SK-N-SH treated with all-trans-retinoic acid at 6 μM for 48 hours (cell line): ENCODE data around the gene ADD3.

Experiments used
- ATAC-seq: fragments of 200-7000 bp; cut with Tn5 transposase; 3 replicates; pipeline ENCODE4 v1.9.1; 2020; ENCODE audit warnings: mild to moderate bottlenecking, moderate library complexity
- ARNTL ChIP-seq: fragments of 450-650 bp; formaldehyde crosslinking; IDR thresholded peaks from 2 replicates; pipeline ENCODE4 v1.5.0; 2020; ENCODE audit warnings: low read depth, mild to moderate bottlenecking, moderate library complexity, borderline replicate concordance
- BACH2 ChIP-seq: fragments of 250-450 bp; sonication (Bioruptor Pico); IDR thresholded peaks from 2 replicates; pipeline ENCODE4 v1.9.0; 2021; ENCODE audit warnings: mild to moderate bottlenecking, borderline replicate concordance
- CREB5 ChIP-seq: fragments of 250-450 bp; sonication (Bioruptor Pico); IDR thresholded peaks from 2 replicates; pipeline ENCODE4 v1.5.1; 2020; ENCODE audit warnings: low read depth, mild to moderate bottlenecking, moderate library complexity
- CSDC2 ChIP-seq: fragments of 250-450 bp; sonication (Bioruptor Pico); IDR thresholded peaks from 2 replicates; pipeline ENCODE4 v1.5.0; 2020; ENCODE audit warnings: mild to moderate bottlenecking, moderate library complexity
- ESRRG ChIP-seq: fragments of 250-450 bp; sonication (Bioruptor Pico); IDR thresholded peaks from 2 replicates; pipeline ENCODE4 v1.6.1; 2021; ENCODE audit warnings: mild to moderate bottlenecking
- GLIS3 ChIP-seq: fragments of 250-450 bp; sonication (Bioruptor Pico); IDR thresholded peaks from 2 replicates; pipeline ENCODE4 v1.5.0; 2020; ENCODE audit warnings: mild to moderate bottlenecking, moderate library complexity
- ISL1 ChIP-seq: fragments of 250-450 bp; sonication (Bioruptor Pico); IDR thresholded peaks from 2 replicates; pipeline ENCODE4 v2.1.2; 2022; ENCODE audit warnings: mild to moderate bottlenecking, moderate library complexity
- PATZ1 ChIP-seq: fragments of 250-450 bp; sonication (Bioruptor Pico); IDR thresholded peaks from 2 replicates; pipeline ENCODE4 v1.8.0; 2020; ENCODE audit warnings: mild to moderate bottlenecking, moderate library complexity, borderline replicate concordance
- PPARA ChIP-seq: fragments of 250-450 bp; sonication (Bioruptor Pico); IDR thresholded peaks from 2 replicates; pipeline ENCODE4 v1.5.0; 2020; ENCODE audit warnings: mild to moderate bottlenecking, borderline replicate concordance
- SNAI2 ChIP-seq: fragments of 250-450 bp; sonication (Bioruptor Pico); IDR thresholded peaks from 2 replicates; pipeline ENCODE4 v1.5.0; 2020; ENCODE audit warnings: mild to moderate bottlenecking, moderate library complexity
- TCF4 ChIP-seq: fragments of 250-450 bp; sonication (Bioruptor Pico); IDR thresholded peaks from 2 replicates; pipeline ENCODE4 v1.8.0; 2021; ENCODE audit warnings: mild to moderate bottlenecking, moderate library complexity, borderline replicate concordance
- TSHZ2 ChIP-seq: fragments of 250-450 bp; sonication (Bioruptor Pico); IDR thresholded peaks from 2 replicates; pipeline ENCODE4 v1.5.0; 2020; ENCODE audit warnings: mild to moderate bottlenecking, moderate library complexity
- ZC3H10 ChIP-seq: fragments of 250-450 bp; sonication (Bioruptor Pico); IDR thresholded peaks from 2 replicates; pipeline ENCODE4 v1.5.1; 2021; ENCODE audit warnings: mild to moderate bottlenecking, moderate library complexity
- ZFP3 ChIP-seq: fragments of 250-450 bp; sonication (Bioruptor Pico); IDR thresholded peaks from 2 replicates; pipeline ENCODE4 v1.5.0; 2020; ENCODE audit warnings: mild to moderate bottlenecking, moderate library complexity
- ZFP30 ChIP-seq: fragments of 450-650 bp; formaldehyde crosslinking; IDR thresholded peaks from 2 replicates; pipeline ENCODE4 v1.5.0; 2022; ENCODE audit warnings: mild to moderate bottlenecking, moderate library complexity
- ZNF70 ChIP-seq: fragments of 450-650 bp; formaldehyde crosslinking; IDR thresholded peaks from 2 replicates; pipeline ENCODE4 v1.5.0; 2020; ENCODE audit warnings: mild to moderate bottlenecking, moderate library complexity

The ADD3 gene

GRCh38 chr10:109996766-109997171 lies 11.0 kb upstream of the ADD3 start:
- no peak for ATAC-seq
- TF ChIP-seq PATZ1 (CRISPR knock-in tag) (no peak), ISL1 (CRISPR knock-in tag) (no peak), BACH2 (CRISPR knock-in tag) (no peak), GLIS3 (no peak), TSHZ2 (CRISPR knock-in tag) (no peak), ESRRG (CRISPR knock-in tag) (no peak), CREB5 (CRISPR knock-in tag) (no peak), SNAI2 (CRISPR knock-in tag) (no peak), ZNF70 (CRISPR knock-in tag) (no peak), ZC3H10 (CRISPR knock-in tag) (no peak), PPARA (no peak), ARNTL (no peak), ZFP30 (CRISPR knock-in tag) (no peak), TCF4 (CRISPR knock-in tag) (no peak), CSDC2 (CRISPR knock-in tag) (no peak)

GRCh38 chr10:109997233-109997632 lies 10.6 kb upstream of the ADD3 start:
- no peak for ATAC-seq

More at GRCh38 chr10:109997233-109997632, 10.6 kb upstream of the ADD3 start:
- no peak for TF ChIP-seq TCF4 (CRISPR knock-in tag)
- TF ChIP-seq ZNF70 (CRISPR knock-in tag) = no peak
- TF ChIP-seq ZFP3 = no peak
- TF ChIP-seq ZFP30 (CRISPR knock-in tag) = no peak
- TF ChIP-seq PPARA = no peak
- TF ChIP-seq TSHZ2 (CRISPR knock-in tag) = no peak
- TF ChIP-seq GLIS3 = no peak
- TF ChIP-seq PATZ1 (CRISPR knock-in tag) = no peak
